Measurements from ENCODE around the gene GFPT1. TPM values are rescaled to one million over a fixed set of nuclear protein-coding genes. Genes with fewer than 3 reads are reported as not detected.

Gene GFPT1
- total RNA-seq, 2 experiments from 2014 or later, result 23.5 to 26.1 TPM

DNA sequence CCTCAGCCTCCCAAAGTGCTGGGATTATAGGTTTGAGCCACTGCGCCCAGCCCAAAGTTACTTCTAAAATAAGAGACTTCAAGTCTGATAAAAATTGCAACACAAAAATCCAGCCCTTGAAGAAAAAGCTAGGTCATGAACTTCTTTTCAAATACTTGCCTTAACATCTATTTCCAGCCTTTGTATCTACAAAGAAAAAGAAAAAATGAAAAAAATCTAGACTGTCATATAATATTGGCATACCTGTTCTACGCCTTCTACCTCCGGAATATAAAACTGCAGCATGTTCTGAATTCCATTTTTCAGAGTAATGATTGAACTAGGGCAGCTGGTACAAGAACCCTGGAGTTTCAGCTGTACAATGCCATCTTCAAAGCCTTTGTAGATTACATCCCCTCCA, 13.1 kb upstream of the GFPT1 start:
- Mint-ChIP-seq H3K4me1 (ENCODE audit: low read depth) (no peaks in the 10 kb centered on the region), H3K36me3 (ENCODE audit: low read depth) (peaks cover 42% of the 10 kb centered on the region), H3K9me3 (ENCODE audit: insufficient read depth) (peaks cover 7% of the 10 kb centered on the region), H3K4me3 (no peak overlapping the region), H3K27me3 (ENCODE audit: low read depth) (no peaks in the 10 kb centered on the region), H3K27ac (no peak overlapping the region)
- CTCF ChIA-PET, result interaction anchor here (0.8 kb wide), 1 partner anchor 24 kb away, joined by 4 read pairs; no protein-coding TSS in a partner anchor
- POLR2A ChIA-PET, result no interaction called here
- DNase-seq (no peak), ATAC-seq (no peak)

DNA sequence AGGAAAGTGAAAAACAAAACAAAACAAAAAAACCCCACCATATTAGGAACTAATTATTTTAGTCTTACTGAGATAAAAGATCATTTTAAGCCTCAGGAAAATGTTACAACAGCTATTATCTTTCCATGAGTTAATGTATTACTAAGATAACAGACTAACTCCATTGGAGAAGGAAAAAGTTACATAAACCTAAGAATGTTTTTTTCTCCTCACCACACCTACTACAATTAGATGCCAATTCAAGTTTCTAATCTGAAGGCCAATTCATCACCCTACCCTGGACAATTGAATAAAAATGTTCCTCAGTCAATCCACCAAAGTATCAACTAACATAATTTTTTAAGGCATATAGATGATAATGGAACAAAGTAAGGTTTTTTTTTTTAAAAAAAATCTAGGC, 10.2 kb upstream of the GFPT1 start:
- Mint-ChIP-seq H3K27ac (no peak overlapping the region), H3K36me3 (ENCODE audit: low read depth) (peaks cover 36% of the 10 kb centered on the region), H3K4me1 (ENCODE audit: low read depth) (no peaks in the 10 kb centered on the region), H3K27me3 (ENCODE audit: low read depth) (no peaks in the 10 kb centered on the region), H3K9me3 (ENCODE audit: insufficient read depth) (no peaks in the 10 kb centered on the region), H3K4me3 (no peak overlapping the region)
- ChIA-PET POLR2A (no interaction called here), CTCF (no interaction called here)
- ATAC-seq (no peak), DNase-seq (no peak)

DNA sequence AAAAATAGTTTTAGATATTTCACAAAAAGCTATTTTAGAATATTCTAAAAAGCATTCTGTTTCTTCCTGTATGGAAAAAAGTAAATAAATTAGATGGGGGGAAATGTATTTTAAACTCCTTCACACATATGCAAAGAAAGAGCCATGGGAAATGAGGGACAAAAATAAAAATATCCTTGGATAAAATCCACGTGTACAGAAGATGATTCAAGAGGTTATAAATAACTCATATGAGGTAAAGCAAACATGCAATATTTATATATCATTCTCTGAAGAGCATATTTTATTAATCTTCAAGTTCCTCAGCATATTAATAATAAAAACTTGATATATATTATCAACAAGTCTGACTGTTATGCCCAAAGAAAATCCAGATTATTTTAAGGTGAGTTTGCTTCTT, 8.8 kb upstream of the GFPT1 start:
- Mint-ChIP-seq H3K9me3 (ENCODE audit: insufficient read depth) (no peaks in the 10 kb centered on the region), H3K27ac (no peak overlapping the region), H3K36me3 (ENCODE audit: low read depth) (peaks cover 34% of the 10 kb centered on the region), H3K27me3 (ENCODE audit: low read depth) (no peaks in the 10 kb centered on the region), H3K4me1 (ENCODE audit: low read depth) (peaks cover under 1% of the 10 kb centered on the region), H3K4me3 (no peak overlapping the region)
- POLR2A ChIA-PET, result no interaction called here
- DNase-seq (no peak), ATAC-seq (no peak)
- CTCF ChIA-PET, result no interaction called here

DNA sequence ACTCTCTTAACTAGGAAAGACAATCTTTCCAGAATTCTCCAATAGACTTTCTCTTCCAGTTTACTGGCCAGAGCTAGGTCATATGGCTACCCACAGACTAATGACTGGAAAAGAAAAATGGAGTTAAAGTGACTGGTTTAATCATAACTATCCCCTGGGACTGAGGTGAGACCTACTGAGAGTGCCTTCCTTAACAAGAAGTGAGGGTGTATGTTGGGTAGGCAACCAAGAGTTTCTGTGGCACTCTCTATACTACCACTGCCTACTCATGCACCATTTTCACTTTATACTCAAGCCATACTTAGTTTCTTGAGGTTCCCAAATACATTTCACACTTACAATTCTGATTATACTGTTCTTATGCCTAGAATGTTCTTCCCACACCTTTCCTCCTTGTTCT, 6.9 kb upstream of the GFPT1 start:
- H3K9me3 Mint-ChIP-seq (ENCODE audit: insufficient read depth), result no peaks in the 10 kb centered on the region
- no peak overlapping the region for H3K27ac Mint-ChIP-seq
- H3K4me1 Mint-ChIP-seq (ENCODE audit: low read depth), result peaks cover 3% of the 10 kb centered on the region
- ChIA-PET POLR2A (no interaction called here), CTCF (no interaction called here)
- DNase-seq, result no peak
- H3K36me3 Mint-ChIP-seq (ENCODE audit: low read depth), result peaks cover 22% of the 10 kb centered on the region
- no peak overlapping the region for H3K4me3 Mint-ChIP-seq
- peaks cover under 1% of the 10 kb centered on the region for H3K27me3 Mint-ChIP-seq (ENCODE audit: low read depth)
- no peak for ATAC-seq

DNA sequence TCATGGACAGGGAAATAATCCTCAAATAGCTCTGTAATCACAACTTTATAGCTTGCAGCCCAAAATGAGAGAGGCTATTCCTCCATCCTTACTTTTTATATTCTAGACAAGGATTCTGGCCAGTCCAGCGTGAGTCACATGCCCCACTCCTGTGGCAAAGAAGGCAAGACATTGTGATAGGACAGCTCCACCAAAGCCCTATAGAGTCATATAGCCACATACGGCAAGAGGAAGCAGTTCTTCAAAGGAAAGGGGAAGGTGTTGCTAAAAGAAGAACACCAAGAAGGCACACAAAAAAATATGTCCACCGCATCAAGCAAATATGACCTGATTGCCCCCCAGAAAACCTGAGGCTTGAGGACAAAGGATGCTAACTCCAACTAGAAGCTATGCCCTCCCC, 3.4 kb upstream of the GFPT1 start:
- H3K4me1 Mint-ChIP-seq (ENCODE audit: low read depth), result peaks cover 24% of the 10 kb centered on the region
- ChIA-PET CTCF (interaction anchor here (1.1 to 3.1 kb wide), 6 partner anchors 12 to 335 kb away, joined by 3 to 11 read pairs (median 4); partner anchors contain the start of gene NFU1), POLR2A (interaction anchor here (0.6 to 2.2 kb wide), 3 partner anchors 9 to 46 kb away, joined by 4 to 11 read pairs (median 4); partner anchors contain the start of gene NFU1)
- H3K27ac Mint-ChIP-seq, result no peak overlapping the region
- peaks cover 16% of the 10 kb centered on the region for H3K36me3 Mint-ChIP-seq (ENCODE audit: low read depth)
- peaks cover 2% of the 10 kb centered on the region for H3K27me3 Mint-ChIP-seq (ENCODE audit: low read depth)
- no peak overlapping the region for H3K4me3 Mint-ChIP-seq
- no peaks in the 10 kb centered on the region for H3K9me3 Mint-ChIP-seq (ENCODE audit: insufficient read depth)
- ATAC-seq (no peak), DNase-seq (no peak)

DNA sequence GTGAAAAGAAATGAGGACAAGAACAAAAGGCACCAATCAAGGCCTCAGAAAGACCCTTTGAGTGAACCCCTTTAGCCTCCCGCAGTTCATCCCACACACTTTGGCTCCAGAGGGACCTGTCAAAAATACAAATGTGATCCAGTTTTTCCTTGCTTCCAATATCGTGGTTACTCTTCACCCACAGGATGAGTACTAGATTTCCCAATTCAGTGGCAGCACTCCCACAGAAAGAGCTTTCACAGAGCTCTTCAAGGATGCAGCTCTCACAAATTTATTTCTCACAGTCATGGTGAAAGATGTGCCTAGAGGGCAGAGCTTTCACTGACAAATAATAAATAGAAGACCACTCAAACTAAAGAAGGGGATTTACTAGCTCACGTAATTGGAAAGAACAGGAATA, 3.0 kb upstream of the GFPT1 start:
- no peak overlapping the region for H3K27ac Mint-ChIP-seq
- H3K4me1 Mint-ChIP-seq (ENCODE audit: low read depth), result peaks cover 25% of the 10 kb centered on the region
- POLR2A ChIA-PET, result interaction anchor here (1.5 to 2.2 kb wide), 2 partner anchors 12 to 47 kb away, joined by 4 to 11 read pairs; partner anchors contain the start of gene NFU1
- DNase-seq (no peak), ATAC-seq (no peak)
- H3K9me3 Mint-ChIP-seq (ENCODE audit: insufficient read depth), result no peaks in the 10 kb centered on the region
- H3K4me3 Mint-ChIP-seq, result no peak overlapping the region
- CTCF ChIA-PET, result interaction anchor here (1.1 to 3.1 kb wide), 4 partner anchors 12 to 335 kb away, joined by 3 to 11 read pairs (median 8); partner anchors contain the start of gene NFU1
- peaks cover 14% of the 10 kb centered on the region for H3K36me3 Mint-ChIP-seq (ENCODE audit: low read depth)
- H3K27me3 Mint-ChIP-seq (ENCODE audit: low read depth), result peaks cover 2% of the 10 kb centered on the region

DNA sequence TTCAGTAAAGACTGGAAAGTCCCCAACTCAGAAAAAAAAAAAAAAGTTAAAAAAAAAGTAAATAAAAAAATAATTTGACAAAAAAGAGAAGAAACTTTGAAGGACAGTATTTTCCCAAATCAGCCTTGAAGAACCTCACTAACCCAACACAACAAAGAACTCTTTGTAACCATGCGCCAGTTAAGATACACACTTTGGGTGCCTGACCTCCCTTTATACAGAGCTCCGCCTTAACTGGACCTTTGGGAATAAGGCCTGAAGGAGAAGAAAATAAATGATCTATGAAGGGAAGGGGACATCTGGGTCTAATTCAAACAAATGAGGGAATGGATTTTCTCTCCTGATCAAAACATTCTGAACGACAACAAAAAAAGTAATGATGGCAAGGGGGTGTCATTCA, 2.2 kb upstream of the GFPT1 start:
- H3K36me3 Mint-ChIP-seq (ENCODE audit: low read depth), result peaks cover 9% of the 10 kb centered on the region
- no peaks in the 10 kb centered on the region for H3K9me3 Mint-ChIP-seq (ENCODE audit: insufficient read depth)
- DNase-seq (no peak), ATAC-seq (no peak)
- H3K4me3 Mint-ChIP-seq, result no peak overlapping the region
- H3K4me1 Mint-ChIP-seq (ENCODE audit: low read depth), result peaks cover 28% of the 10 kb centered on the region
- POLR2A ChIA-PET, result interaction anchor here (2.2 kb wide), 1 partner anchor 48 kb away, joined by 11 read pairs; the partner anchor contains the start of gene NFU1
- CTCF ChIA-PET, result interaction anchor here (3.1 kb wide), 1 partner anchor 336 kb away, joined by 11 read pairs; no protein-coding TSS in a partner anchor
- H3K27ac Mint-ChIP-seq, result no peak overlapping the region
- H3K27me3 Mint-ChIP-seq (ENCODE audit: low read depth), result peaks cover 2% of the 10 kb centered on the region

DNA sequence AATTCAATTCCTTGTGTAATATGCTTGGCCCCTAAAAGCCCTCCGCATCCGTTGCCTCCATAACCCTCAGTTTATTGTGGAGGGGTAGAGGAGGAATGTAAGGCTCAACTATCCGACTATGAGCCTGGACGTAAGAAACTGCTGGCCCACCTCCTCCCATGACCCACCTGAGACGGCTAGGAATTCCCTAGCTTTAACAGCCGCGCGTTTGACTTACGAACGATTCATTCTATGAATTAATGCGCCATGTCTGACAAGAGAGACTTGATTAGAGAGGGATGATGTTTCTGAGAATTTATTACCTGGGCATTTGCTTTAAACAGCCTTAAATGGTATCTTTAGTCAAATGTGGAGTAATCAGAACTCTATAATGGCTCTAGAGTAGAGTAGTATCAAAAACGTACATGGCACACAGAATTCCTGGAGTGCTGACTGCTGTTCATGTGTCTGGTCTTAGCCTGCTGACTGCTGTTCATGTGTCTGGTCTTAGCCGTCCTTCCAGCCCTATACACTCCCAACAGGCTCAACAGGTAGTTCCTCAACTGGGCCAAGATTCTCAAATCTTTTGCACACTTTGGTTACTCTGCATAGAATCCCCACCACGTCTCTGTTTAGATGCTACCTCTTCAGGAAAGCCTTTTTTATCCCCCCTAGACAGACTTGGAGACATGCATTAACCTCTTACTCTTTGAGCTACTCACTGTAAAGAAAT, 899 bp upstream of the GFPT1 start:
- H3K4me1 Mint-ChIP-seq (ENCODE audit: low read depth), result peaks cover 31% of the 10 kb centered on the region
- DNase-seq (no peak), ATAC-seq (no peak)
- H3K9me3 Mint-ChIP-seq (ENCODE audit: insufficient read depth), result no peaks in the 10 kb centered on the region
- H3K27me3 Mint-ChIP-seq (ENCODE audit: low read depth), result peaks cover 2% of the 10 kb centered on the region
- CTCF ChIA-PET, result interaction anchor here (1.4 to 3.1 kb wide), 2 partner anchors 12 to 337 kb away, joined by 8 to 11 read pairs; no protein-coding TSS in a partner anchor
- peak overlapping the region; percentile 89 for H3K27ac Mint-ChIP-seq
- POLR2A ChIA-PET, result no interaction called here
- H3K4me3 Mint-ChIP-seq, result peak overlapping the region; percentile 87
- H3K36me3 Mint-ChIP-seq (ENCODE audit: low read depth), result peaks cover 12% of the 10 kb centered on the region

DNA sequence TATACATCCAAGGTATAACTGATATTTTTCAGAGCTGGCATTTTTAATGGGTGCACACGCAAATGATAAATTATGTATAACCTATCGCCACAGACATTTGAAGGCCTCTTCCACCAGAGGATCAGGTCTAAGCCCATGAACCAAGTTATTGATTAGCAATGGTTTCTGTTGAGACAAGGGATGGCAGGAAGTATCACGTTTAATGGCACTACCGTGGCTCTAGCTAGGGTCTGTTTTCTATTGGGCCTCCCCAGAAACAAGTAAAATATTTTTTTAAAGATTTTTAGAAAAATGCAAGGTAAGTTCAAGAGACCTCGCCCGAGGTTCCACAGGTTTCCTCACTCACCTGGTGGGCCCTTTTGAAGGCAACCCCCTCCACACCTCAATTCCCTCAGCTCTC, 667 bp downstream of the GFPT1 start:
- Mint-ChIP-seq H3K9me3 (ENCODE audit: insufficient read depth) (no peaks in the 10 kb centered on the region), H3K4me3 (peak overlapping the region; percentile 87), H3K36me3 (ENCODE audit: low read depth) (peaks cover 20% of the 10 kb centered on the region), H3K27ac (peak overlapping the region; percentile 89), H3K27me3 (ENCODE audit: low read depth) (peaks cover 2% of the 10 kb centered on the region), H3K4me1 (ENCODE audit: low read depth) (peaks cover 41% of the 10 kb centered on the region)
- ChIA-PET CTCF (interaction anchor here (0.7 to 2.1 kb wide), 7 partner anchors 11 to 430 kb away, joined by 3 to 14 read pairs (median 3); partner anchors contain the start of gene NFU1), POLR2A (interaction anchor here (0.7 to 2.3 kb wide), 2 partner anchors 51 to 258 kb away, joined by 3 to 9 read pairs; partner anchors contain the start of gene NFU1)
- DNase-seq (no peak), ATAC-seq (peak; percentile 2)

DNA sequence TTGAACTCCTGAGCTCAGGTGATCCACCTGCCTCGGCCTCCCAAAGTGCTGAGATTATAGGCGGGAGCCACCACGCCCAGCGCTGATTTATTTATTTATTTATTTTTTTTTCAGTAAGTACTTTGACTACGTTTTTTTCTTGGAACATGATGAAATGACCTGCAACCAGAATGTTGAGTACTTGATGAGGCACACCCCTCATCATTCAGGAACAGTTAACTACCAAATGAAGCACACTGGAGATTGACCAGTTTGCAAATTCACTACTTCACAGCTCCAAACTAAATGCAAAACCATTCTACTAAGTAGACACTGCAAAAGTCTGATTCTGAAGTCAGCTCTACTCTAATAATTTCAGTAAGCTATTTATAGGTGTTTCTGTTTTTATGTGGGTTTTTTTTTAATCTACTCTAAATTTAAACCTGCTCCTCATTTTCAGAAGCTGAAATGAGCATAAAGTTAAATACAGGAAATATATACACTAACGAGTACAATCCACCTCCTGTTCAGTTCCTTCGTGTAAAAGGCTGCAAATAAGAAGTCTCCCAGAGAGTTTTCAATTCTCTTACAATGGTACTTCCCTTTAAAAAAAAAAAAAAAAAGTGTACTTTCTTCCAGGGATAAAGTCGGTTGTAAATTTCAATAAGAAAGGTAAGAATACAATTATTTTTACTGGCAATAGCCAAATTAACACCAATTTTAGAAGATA, 1.4 kb downstream of the GFPT1 start:
- H3K27ac Mint-ChIP-seq, result no peak overlapping the region
- DNase-seq (no peak), ATAC-seq (no peak)
- ChIA-PET CTCF (interaction anchor here (0.6 to 2.1 kb wide), 8 partner anchors 10 to 840 kb away, joined by 3 to 14 read pairs (median 3); partner anchors contain the start of gene NFU1), POLR2A (interaction anchor here (2.3 kb wide), 1 partner anchor 52 kb away, joined by 9 read pairs; the partner anchor contains the start of gene NFU1)
- peaks cover 2% of the 10 kb centered on the region for H3K27me3 Mint-ChIP-seq (ENCODE audit: low read depth)
- H3K36me3 Mint-ChIP-seq (ENCODE audit: low read depth), result peaks cover 22% of the 10 kb centered on the region
- peaks cover 42% of the 10 kb centered on the region for H3K4me1 Mint-ChIP-seq (ENCODE audit: low read depth)
- H3K4me3 Mint-ChIP-seq, result peak overlapping the region; percentile 87
- no peaks in the 10 kb centered on the region for H3K9me3 Mint-ChIP-seq (ENCODE audit: insufficient read depth)

DNA sequence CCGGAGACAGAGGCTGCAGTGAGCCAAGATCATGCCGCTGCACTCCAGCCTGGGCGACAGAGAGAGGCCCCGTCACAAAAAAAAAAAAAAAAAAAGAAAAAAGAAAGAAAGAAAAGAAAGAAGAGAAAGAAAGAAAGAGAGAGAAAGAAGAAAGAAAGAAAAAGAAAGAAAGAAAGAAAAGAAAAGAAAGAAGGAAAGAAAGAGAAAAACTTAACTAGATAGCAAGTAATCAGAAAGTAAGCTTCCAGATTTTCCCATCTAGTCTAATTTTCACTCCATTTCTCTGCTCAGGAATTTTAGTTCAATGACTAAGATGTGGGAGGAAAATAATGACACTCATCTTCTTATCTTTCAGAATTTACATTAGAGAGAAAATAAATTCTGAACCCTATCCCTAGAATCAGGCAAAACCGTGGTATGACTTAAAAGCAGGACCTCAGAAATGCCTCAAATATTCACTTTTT, 2.4 kb downstream of the GFPT1 start:
- Mint-ChIP-seq H3K9me3 (ENCODE audit: insufficient read depth) (no peaks in the 10 kb centered on the region), H3K27me3 (ENCODE audit: low read depth) (peaks cover 2% of the 10 kb centered on the region), H3K4me1 (ENCODE audit: low read depth) (peaks cover 44% of the 10 kb centered on the region), H3K36me3 (ENCODE audit: low read depth) (peaks cover 24% of the 10 kb centered on the region), H3K4me3 (no peak overlapping the region), H3K27ac (no peak overlapping the region)
- no peak for ATAC-seq
- POLR2A ChIA-PET, result no interaction called here
- CTCF ChIA-PET, result interaction anchor here (1.6 to 1.8 kb wide), 2 partner anchors 9 to 52 kb away, joined by 5 to 11 read pairs; partner anchors contain the start of gene NFU1
- no peak for DNase-seq

Measured in activated CD8-positive, alpha-beta T cell treated with anti-CD3 and anti-CD28 coated beads, Interleukin-2, amount 10 ng/mL, durations not matched to agents 7 days and 5 days (primary cell).